DMS114 treated with DMSO at 0.1 percent for 48 hours (cell line): Measurements from ENCODE around the gene NUDT5.

Experiments
- DNase-seq: peaks from one replicate; lab custom pipeline; 2025; ENCODE audit not compliant: unreplicated experiment; lab: John Stamatoyannopoulos, UW

The NUDT5 gene

GRCh38 chr10:12165036-12165435 is 30.7 kb downstream of the NUDT5 start:
- no peak for DNase-seq

- no peak for DNase-seq
These were observed 31.6 kb downstream of the NUDT5 start for GRCh38 chr10:12164085-12164484.

DNA sequence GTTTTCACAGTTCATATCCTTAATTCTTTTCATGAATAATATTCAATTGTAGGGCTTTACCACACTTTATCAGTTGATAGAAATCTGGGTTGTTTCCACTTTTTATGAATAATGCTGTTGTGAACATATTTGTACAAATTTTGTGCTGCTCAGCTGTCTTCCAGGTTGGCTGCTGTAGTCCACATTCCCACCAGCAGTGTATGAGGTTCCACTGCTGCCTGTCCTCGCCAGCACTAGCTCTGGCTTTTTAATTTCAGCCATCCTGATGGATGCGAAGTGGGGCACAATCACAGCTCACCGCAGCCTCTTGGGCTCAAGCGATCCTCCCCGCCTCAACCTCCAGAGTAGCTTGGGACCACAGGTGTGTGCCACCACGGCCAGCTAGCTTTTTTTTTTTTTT is 32.8 kb downstream of the NUDT5 start:
- no peak for DNase-seq

- DNase-seq, result no peak
These were observed 35.0 kb downstream of the NUDT5 start for GRCh38 chr10:12160664-12161063.

- no peak for DNase-seq
These were observed 37.6 kb downstream of the NUDT5 start for GRCh38 chr10:12158111-12158510.

DNA sequence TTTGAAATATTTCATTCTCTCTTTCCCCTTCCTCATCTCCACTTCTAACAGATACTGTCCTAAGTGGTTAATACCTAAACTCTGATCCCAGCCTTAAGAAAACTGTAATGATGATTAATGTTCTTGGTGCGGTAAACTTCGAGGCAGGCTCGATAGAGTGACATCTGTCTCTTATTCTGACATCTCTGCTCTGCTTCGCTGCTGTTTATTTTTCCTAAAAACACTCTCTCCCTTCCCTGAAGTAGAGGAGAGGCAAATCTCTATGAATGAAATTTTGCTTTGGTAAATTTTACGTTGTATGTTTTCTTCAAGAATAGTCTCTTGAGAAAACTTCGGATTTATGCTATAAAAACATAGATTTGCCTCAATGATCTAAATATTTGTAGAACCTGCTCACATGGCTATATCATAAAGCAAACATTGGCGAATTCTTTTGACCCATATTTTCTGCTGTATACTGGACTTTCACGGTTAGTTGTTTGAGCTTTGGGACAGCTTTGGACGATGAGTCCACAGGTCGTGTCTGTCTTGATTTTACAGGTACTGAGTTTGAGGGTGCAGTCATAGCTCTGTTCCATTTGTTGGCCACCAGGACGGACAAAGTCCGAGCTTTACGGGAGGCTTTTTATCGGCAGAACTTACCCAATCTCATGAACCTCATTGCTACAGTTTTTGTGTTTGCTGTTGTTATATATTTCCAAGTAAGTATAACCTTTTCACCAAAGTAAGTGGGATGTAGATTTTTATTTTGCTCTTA is 39.1 kb downstream of the NUDT5 start:
- no peak for DNase-seq

DNA sequence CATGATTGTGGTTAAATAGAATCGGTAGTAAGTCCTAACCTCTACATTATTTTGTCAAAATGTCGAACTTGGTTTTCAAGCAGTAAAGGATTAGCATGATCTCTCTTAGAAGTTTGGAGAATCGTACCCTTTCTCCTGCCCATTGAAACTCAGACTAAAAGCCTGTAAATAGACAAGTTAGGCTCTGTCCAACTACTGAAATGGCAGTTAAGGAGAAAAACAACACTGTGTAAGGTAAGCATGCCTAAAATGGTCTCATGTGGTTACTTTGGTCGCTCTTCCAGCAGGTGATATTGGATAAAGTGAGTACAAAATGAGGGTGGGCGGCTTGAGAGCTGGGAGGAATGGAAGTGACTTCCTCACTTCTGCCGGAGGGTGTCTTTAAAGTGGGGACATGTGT is 41.2 kb downstream of the NUDT5 start:
- DNase-seq, result no peak

- DNase-seq, result no peak
These were observed 45.5 kb downstream of the NUDT5 start for GRCh38 chr10:12150163-12150562.

GRCh38 chr10:12144538-12144937 is 51.2 kb downstream of the NUDT5 start:
- no peak for DNase-seq

GRCh38 chr10:12140038-12140437 is 55.7 kb downstream of the NUDT5 start:
- DNase-seq, result no peak

- DNase-seq, result no peak
These were observed 60.1 kb downstream of the NUDT5 start for GRCh38 chr10:12135631-12136030.

DNA sequence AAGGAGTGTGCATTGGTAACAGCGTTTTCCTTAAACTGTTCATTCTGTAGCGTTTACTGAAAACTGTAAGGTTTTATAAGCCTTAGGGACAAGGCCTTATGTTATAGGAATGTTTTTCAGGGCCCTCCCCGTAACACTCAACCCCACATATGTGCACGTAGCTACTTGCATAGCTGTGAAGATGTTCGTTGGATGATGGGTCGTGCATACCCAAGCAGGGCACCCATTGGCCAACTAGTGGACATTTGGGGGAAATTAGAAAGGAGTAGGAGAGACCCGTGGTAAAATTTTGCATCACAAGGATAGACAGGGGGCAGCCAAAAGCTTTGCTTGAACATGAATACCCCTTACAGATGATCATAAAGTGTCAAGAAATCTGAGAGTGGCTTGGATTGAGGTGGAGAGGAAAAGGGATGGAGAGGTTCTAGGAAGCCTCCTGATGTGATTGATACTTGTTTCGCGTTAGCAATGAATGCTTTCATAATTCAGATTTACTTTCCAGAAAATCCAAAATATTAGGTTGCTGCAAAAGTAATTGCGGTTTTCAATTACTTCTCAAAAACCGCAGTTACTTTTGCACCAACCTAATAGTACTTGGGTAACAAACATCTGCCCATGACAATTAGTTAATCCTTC is 65.3 kb downstream of the NUDT5 start:
- peak; percentile 83 for DNase-seq

DNA sequence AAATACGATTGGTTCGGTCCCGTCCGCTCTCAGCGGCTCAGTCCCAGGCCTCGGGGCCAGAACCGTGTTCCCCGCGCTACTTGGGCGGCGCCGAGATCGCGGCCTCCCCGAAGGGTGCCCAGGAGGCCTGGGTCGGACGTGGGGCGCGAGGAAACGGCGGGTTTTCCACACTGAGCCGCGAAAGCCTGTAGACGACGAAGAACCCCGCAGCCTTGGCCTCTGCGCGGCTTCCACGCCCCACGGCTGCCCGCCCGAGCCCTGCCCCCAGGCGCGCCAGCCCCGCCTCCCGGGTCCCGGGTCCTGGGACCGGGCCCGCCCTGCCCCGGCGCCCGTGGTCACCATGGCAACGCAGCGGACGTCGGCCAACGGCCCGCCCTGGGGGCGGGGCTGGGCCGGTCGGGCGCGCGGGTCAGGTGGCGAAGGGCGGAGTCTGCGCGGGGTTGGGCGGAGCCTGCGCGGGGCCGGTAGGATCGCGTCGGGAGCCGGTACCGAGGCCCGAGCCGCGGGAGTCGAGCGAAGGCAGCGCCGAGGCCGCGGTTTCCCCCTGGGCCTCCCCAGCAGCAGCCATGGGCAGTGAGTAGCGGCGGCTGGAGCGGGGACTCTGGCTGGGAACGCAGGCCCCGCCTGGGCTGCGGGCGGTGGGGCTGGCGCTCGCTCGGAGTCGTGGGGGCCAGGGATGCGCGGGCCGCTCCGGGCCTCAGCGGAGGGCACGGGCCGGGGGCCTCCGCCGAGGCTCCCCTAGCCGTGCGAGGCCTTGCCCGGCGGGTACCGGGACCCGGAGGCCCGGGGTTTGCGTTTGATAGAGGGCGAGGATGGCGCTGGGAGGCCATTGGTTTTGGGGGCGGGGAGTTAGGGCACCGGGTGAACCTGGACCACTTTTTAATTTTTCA is 66.2 kb downstream of the NUDT5 start, which contains the start of gene SEC61A2:
TSS of gene SEC61A2 (plus strand) at position 456 of the 890 bp plus-strand sequence. CDS start at position 567, 111 bp downstream.
- DNase-seq, result peak; percentile 71

GRCh38 chr10:12121673-12122072 is 74.0 kb downstream of the NUDT5 start:
- no peak for DNase-seq
